Suprapubic skin (tissue), 3 donors: ENCODE results near the gene ST6GALNAC6.

Source experiments
- CTCF ChIP-seq, 2 donors: fragments of 200-600 bp in 1 of 2; fragments of 450-650 bp in 1 of 2; sonication (generic) in 1 of 2; IDR thresholded peaks; one replicate each; pipeline ENCODE4 v1.5.1; 2016 to 2019; ENCODE audit warnings: antibody characterized with exemption in 2 of 2, mild to moderate bottlenecking in 1 of 2, moderate library complexity in 1 of 2
- EP300 ChIP-seq: sonication (generic); formaldehyde crosslinking; IDR thresholded peaks from one replicate; pipeline ENCODE4 v1.6.1; 2017; ENCODE audit warnings: antibody characterized with exemption
- POLR2A ChIP-seq, 2 donors: fragments of 450-650 bp; IDR thresholded peaks; one replicate each; pipeline ENCODE4 v1.6.1; 2017; ENCODE audit warnings: antibody characterized with exemption in 2 of 2, mild to moderate bottlenecking in 2 of 2, moderate library complexity in 2 of 2

GRCh38 chr9:127942216-127943010 is 43.0 kb upstream of the ST6GALNAC6 start:
- TF ChIP-seq EP300 (no peak), CTCF (IDR thresholded peaks at IDR 0.05) (peak; percentile 84), POLR2A (IDR thresholded peaks at IDR 0.05) (no peak)
